Measurements from ENCODE around the gene OAF. TPM values are rescaled to one million over a fixed set of nuclear protein-coding genes. Genes with fewer than 3 reads are reported as not detected.

The OAF gene
- total and polyA plus RNA-seq, 2 of the 8 experiments (the other 6 are each of a cell fraction or from before 2014, with no cell fraction given), result 1.3 to 1.5 TPM

GRCh38 chr11:120211522-120212258 lies 858 bp downstream of the OAF start:
- H2AK5ac ChIP-seq (ENCODE audit: low read depth, low read length), result no peak overlapping the region
- no peak overlapping the region for H2BK120ac ChIP-seq (replicated peaks; ENCODE audit: low read depth, low read length)
- no peak overlapping the region for H3K4ac ChIP-seq (replicated peaks; ENCODE audit: insufficient read length, low read depth, low read length)
- CTCF ChIA-PET (ENCODE audit: partially characterized antibody), result interaction anchor here (1.4 to 26.2 kb wide), 8 partner anchors 13 to 41 kb away, joined by 4 to 394 read pairs (median 17); no protein-coding TSS in a partner anchor
- H3K27me3 ChIP-seq (replicated peaks in 1 of 4; ENCODE audit: control insufficient read depth in 3 of 4, extremely low read depth in 1 of 4, insufficient read depth in 3 of 4, low read length in 3 of 4), result peaks cover 71 to 95% (median 90%) of the 10 kb centered on the region in 4 experiments
- DNase-seq (ENCODE audit: low read depth in 1 of 2, low spot score in 2 of 2) (no peak), FAIRE-seq (no peak)
- no peak overlapping the region for H2BK15ac ChIP-seq (ENCODE audit: low read length)
- POLR2A ChIA-PET (ENCODE audit: partially characterized antibody), result interaction anchor here (1.1 kb wide), 1 partner anchor 91 kb away, joined by 4 read pairs; no protein-coding TSS in a partner anchor
- no peak overlapping the region for H2BK20ac ChIP-seq (ENCODE audit: low read length)
- H3K79me1 ChIP-seq (ENCODE audit: low read depth, low read length), result no peaks in the 10 kb centered on the region
- peak overlapping the region; percentile 33 to 68 (median 43) for H3K4me3 ChIP-seq (ENCODE audit: extremely low read depth in 1 of 4, insufficient read depth in 2 of 4, low read depth in 3 of 4, low read length in 4 of 4)
- H2AFZ ChIP-seq (ENCODE audit: low read length), result no peak overlapping the region
- H3K23me2 ChIP-seq (ENCODE audit: low read depth, low read length), result peaks cover 6% of the 10 kb centered on the region
- peak overlapping the region; percentile 89 to 93 for H3K4me2 ChIP-seq (ENCODE audit: insufficient read depth in 1 of 2, low read depth in 2 of 2, low read length in 2 of 2)
- no peak overlapping the region for H3K9ac ChIP-seq (replicated peaks in 1 of 4; ENCODE audit: extremely low read depth in 1 of 4, low read depth in 3 of 4, low read length in 3 of 4)
- no peak overlapping the region for H3K23ac ChIP-seq (ENCODE audit: insufficient read length)
- TF ChIP-seq KDM5A (IDR thresholded peaks at IDR 0.05; ENCODE audit: low read length) (no peak), KDM4A (IDR thresholded peaks at IDR 0.05; ENCODE audit: low read depth, low read length, severe bottlenecking) (peak; percentile 9), EZH2 (IDR thresholded peaks at IDR 0.05; ENCODE audit: low read depth, low read length, severe bottlenecking) (peak; percentile 74), SUZ12 (IDR thresholded peaks at IDR 0.05; ENCODE audit: low read length) (peak; percentile 80), ASH2L (IDR thresholded peaks at IDR 0.05; ENCODE audit: low read length) (no peak), SRF (IDR thresholded peaks at IDR 0.05; ENCODE audit: low read depth, low read length) (no peak)
- no peak overlapping the region for H4K91ac ChIP-seq (replicated peaks; ENCODE audit: insufficient read length, low read length)
- no peak overlapping the region for H3K14ac ChIP-seq (ENCODE audit: insufficient read length)
- no peaks in the 10 kb centered on the region for H3K9me3 ChIP-seq (ENCODE audit: insufficient read depth in 2 of 2, low read depth in 1 of 2, low read length in 1 of 2)
- H3K36me3 ChIP-seq (ENCODE audit: control insufficient read depth in 2 of 4, insufficient read depth in 4 of 4, low read length in 3 of 4), result no peaks in the 10 kb centered on the region
- no peaks in the 10 kb centered on the region for H3K79me2 ChIP-seq (ENCODE audit: control insufficient read depth in 1 of 2, insufficient read depth in 2 of 2, low read length in 2 of 2)
- H3K27ac ChIP-seq (ENCODE audit: low read depth, low read length), result no peak overlapping the region
- 0 out of 2 replicates have a peak overlapping the region, but pooled peaks have one; percentile 7 for H3K18ac ChIP-seq (ENCODE audit: extremely low read depth, low read length)
- 7% methylated on average over 17 of the region's 18 CpGs; no CpG with 5 or more reads in 1 of the 2 experiments for WGBS, 2 experiments (ENCODE audit: extremely low coverage in 1 of 2, insufficient coverage in 1 of 2, insufficient read length in 1 of 2, insufficient replicate concordance in 2 of 2, low coverage in 1 of 2, low lambda C conversion rate in 2 of 2, missing lambda C conversion rate in 1 of 2)
- H4K8ac ChIP-seq (ENCODE audit: extremely low read depth, insufficient read depth, low read length), result 0 out of 2 replicates have a peak overlapping the region, but pooled peaks have one; percentile 7
- peaks cover 4 to 12% (median 8%) of the 10 kb centered on the region in 4 experiments for H3K4me1 ChIP-seq (replicated peaks in 1 of 4; ENCODE audit: control insufficient read depth in 3 of 4, insufficient read depth in 4 of 4, low read length in 3 of 4)
- peaks cover 5 to 9% of the 10 kb centered on the region in 2 experiments for H4K20me1 ChIP-seq (replicated peaks in 1 of 2; ENCODE audit: control insufficient read depth in 1 of 2, insufficient read depth in 2 of 2, low read length in 2 of 2)
- H4K5ac ChIP-seq (ENCODE audit: insufficient read length, low read depth, low read length), result no peak overlapping the region
- H3K56ac ChIP-seq (replicated peaks; ENCODE audit: insufficient read length, low read depth, low read length), result no peak overlapping the region
- no peak overlapping the region for H2BK12ac ChIP-seq (ENCODE audit: low read depth, low read length)
- no peak overlapping the region for H2BK5ac ChIP-seq (ENCODE audit: low read depth, low read length)

Data from H1 (cell line).